GM10847 (cell line): Measurements from ENCODE around the gene FOLR2.

Source experiments
- POLR2A ChIP-seq: IDR thresholded peaks from 2 replicates; pipeline ENCODE4 v1.6.1; 2011; ENCODE audit not compliant: insufficient read length; ENCODE audit errors: extremely low read depth

FOLR2 gene

GRCh38 chr11:72244361-72245262, 28.0 kb downstream of the FOLR2 start:
- TF ChIP-seq POLR2A: no peak

GRCh38 chr11:72245263-72245816, 28.7 kb downstream of the FOLR2 start:
- TF ChIP-seq POLR2A: no peak

GRCh38 chr11:72247584-72247983, 31.0 kb downstream of the FOLR2 start:
- no peak for TF ChIP-seq POLR2A

GRCh38 chr11:72249961-72250360, 33.4 kb downstream of the FOLR2 start:
- no peak for TF ChIP-seq POLR2A

GRCh38 chr11:72250661-72251464, 34.3 kb downstream of the FOLR2 start:
- TF ChIP-seq POLR2A: no peak

- no peak for TF ChIP-seq POLR2A
Measured at GRCh38 chr11:72251614-72252013, 35.0 kb downstream of the FOLR2 start.

GRCh38 chr11:72253392-72253791, 36.8 kb downstream of the FOLR2 start:
- no peak for TF ChIP-seq POLR2A

GRCh38 chr11:72254299-72254993, 37.9 kb downstream of the FOLR2 start:
- no peak for TF ChIP-seq POLR2A

GRCh38 chr11:72257570-72257969, 41.0 kb downstream of the FOLR2 start:
- TF ChIP-seq POLR2A: no peak

GRCh38 chr11:72259490-72259889, 42.9 kb downstream of the FOLR2 start:
- no peak for TF ChIP-seq POLR2A

GRCh38 chr11:72260574-72260973, 44.0 kb downstream of the FOLR2 start:
- no peak for TF ChIP-seq POLR2A

GRCh38 chr11:72263361-72263760, 46.8 kb downstream of the FOLR2 start:
- TF ChIP-seq POLR2A: no peak

GRCh38 chr11:72265951-72266350, 49.4 kb downstream of the FOLR2 start:
- no peak for TF ChIP-seq POLR2A

GRCh38 chr11:72267956-72268617, 51.5 kb downstream of the FOLR2 start:
- TF ChIP-seq POLR2A: no peak
